ENCODE data around the gene HNF4A. TPM values are rescaled to one million over a fixed set of nuclear protein-coding genes. Genes with fewer than 3 reads are reported as not detected.
"Not testable (repeated sequence)": the region's sequence is repeated elsewhere in the genome, so short reads cannot be mapped to it uniquely, and the experiment has no call there.

HNF4A gene
- total and polyA plus RNA-seq, 2 donors (not counting 1 experiment from before 2014, with no cell fraction given) = not detected

DNA sequence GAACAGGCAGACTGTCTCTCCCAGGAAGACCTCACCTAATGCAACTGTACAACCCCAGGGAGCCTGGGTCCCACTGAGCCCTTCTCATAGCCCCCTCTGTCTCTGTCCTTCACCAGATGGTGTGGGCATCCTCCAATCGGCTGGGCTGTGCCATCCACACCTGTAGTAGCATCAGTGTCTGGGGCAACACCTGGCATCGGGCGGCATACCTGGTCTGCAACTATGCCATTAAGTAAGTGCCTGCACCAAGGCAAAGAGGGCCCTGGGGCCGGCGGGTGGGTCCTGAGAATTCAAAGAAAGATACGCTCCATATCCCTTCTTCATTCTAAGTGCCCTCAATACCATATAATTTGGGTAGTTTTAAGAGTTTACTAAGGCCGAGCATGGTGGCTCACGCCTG lies 10.4 kb upstream of the HNF4A start:
- 91% methylated on average over 4 of the region's 8 CpGs for WGBS (ENCODE audit: insufficient coverage)
- no peaks in the 10 kb centered on the region for H3K9me3 ChIP-seq (ENCODE audit: control extremely low read depth in 1 of 3, control insufficient read depth in 2 of 3, insufficient read depth in 1 of 3, low read length in 2 of 3)
- ATAC-seq (ENCODE audit: low read depth) (no peak), DNase-seq (no peak)
- H3K27ac ChIP-seq (ENCODE audit: low read length in 2 of 2) = no peak overlapping the region
- intact Hi-C loops (cut with micrococcal nuclease) = no loop called here
- no peaks in the 10 kb centered on the region for H3K4me1 ChIP-seq (ENCODE audit: control insufficient read depth in 2 of 2, insufficient read depth in 2 of 2, low read length in 2 of 2)
- TF ChIP-seq, protein P1, sequence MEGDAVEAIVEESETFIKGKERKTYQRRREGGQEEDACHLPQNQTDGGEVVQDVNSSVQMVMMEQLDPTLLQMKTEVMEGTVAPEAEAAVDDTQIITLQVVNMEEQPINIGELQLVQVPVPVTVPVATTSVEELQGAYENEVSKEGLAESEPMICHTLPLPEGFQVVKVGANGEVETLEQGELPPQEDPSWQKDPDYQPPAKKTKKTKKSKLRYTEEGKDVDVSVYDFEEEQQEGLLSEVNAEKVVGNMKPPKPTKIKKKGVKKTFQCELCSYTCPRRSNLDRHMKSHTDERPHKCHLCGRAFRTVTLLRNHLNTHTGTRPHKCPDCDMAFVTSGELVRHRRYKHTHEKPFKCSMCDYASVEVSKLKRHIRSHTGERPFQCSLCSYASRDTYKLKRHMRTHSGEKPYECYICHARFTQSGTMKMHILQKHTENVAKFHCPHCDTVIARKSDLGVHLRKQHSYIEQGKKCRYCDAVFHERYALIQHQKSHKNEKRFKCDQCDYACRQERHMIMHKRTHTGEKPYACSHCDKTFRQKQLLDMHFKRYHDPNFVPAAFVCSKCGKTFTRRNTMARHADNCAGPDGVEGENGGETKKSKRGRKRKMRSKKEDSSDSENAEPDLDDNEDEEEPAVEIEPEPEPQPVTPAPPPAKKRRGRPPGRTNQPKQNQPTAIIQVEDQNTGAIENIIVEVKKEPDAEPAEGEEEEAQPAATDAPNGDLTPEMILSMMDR (IDR thresholded peaks at IDR 0.05) = no peak
- TF ChIP-seq EZH2 (IDR thresholded peaks at IDR 0.05; ENCODE audit: borderline replicate concordance, insufficient read depth, low read depth, low read length, poor library complexity, severe bottlenecking) = no peak
- H3K27me3 Mint-ChIP-seq = peaks cover 14% of the 10 kb centered on the region
- no peaks in the 10 kb centered on the region for H3K9me3 Mint-ChIP-seq (ENCODE audit: insufficient read depth)
- ChIA-PET CTCF (no interaction called here), POLR2A (no interaction called here)
- H3K27me3 ChIP-seq (replicated peaks in 1 of 4; ENCODE audit: control extremely low read depth in 1 of 4, control insufficient read depth in 3 of 4, insufficient read depth in 4 of 4, low read length in 3 of 4) = no peaks in the 10 kb centered on the region
- H3K4me1 Mint-ChIP-seq = no peaks in the 10 kb centered on the region
- H3K79me2 ChIP-seq (ENCODE audit: control insufficient read depth, insufficient read depth, low read length) = no peaks in the 10 kb centered on the region
- H3K36me3 ChIP-seq (replicated peaks in 1 of 2; ENCODE audit: control extremely low read depth in 1 of 2, control insufficient read depth in 1 of 2, extremely low read depth in 1 of 2, insufficient read depth in 2 of 2, low read length in 1 of 2) = no peaks in the 10 kb centered on the region
- H3K4me3 ChIP-seq (ENCODE audit: control extremely low read depth in 1 of 5, extremely low read depth in 1 of 5, insufficient read depth in 1 of 5, low read depth in 2 of 5, low read length in 4 of 5) = no peak overlapping the region
- H3K27ac Mint-ChIP-seq = no peak overlapping the region
- H3K4me3 Mint-ChIP-seq = no peak overlapping the region
- no peaks in the 10 kb centered on the region for H4K20me1 ChIP-seq (ENCODE audit: control insufficient read depth, insufficient read depth, low read length, poor library complexity, severe bottlenecking)
- no peak overlapping the region for H2AFZ ChIP-seq (ENCODE audit: insufficient read depth, low read depth, low read length, poor library complexity, severe bottlenecking)
- no peak overlapping the region for H3K4me2 ChIP-seq (replicated peaks; ENCODE audit: low read depth, low read length, poor library complexity, severe bottlenecking)
- no peak overlapping the region for H3K9ac ChIP-seq (ENCODE audit: low read length)

DNA sequence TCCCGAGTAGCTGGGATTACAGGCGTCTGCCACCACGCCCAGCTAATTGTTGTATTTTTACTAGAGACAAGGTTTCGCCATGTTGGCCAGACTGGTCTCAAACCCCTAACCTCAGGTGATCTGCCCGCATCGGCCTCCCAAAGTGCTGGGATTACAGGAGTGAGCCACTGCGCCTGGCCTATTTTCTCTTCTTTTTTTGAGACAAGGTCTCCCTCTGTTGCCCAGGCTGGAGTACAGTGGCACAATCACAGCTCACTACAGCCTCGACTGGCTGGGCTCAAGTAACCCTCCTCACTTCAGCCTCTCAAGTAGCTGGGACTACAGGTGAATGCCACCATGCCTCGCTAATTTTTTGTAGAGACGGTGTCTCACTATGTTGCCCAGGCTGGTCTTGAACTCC lies 9.6 kb upstream of the HNF4A start:
- 94% methylated on average over 10 of the region's 10 CpGs for WGBS (ENCODE audit: insufficient coverage)
- H3K4me1 Mint-ChIP-seq; H4K20me1 ChIP-seq (ENCODE audit: control insufficient read depth, insufficient read depth, low read length, poor library complexity, severe bottlenecking); H3K9me3 ChIP-seq (ENCODE audit: control extremely low read depth in 1 of 3, control insufficient read depth in 2 of 3, insufficient read depth in 1 of 3, low read length in 2 of 3); H3K4me2 ChIP-seq (replicated peaks; ENCODE audit: low read depth, low read length, poor library complexity, severe bottlenecking); ATAC-seq (ENCODE audit: low read depth); H3K27ac Mint-ChIP-seq; H3K36me3 ChIP-seq (replicated peaks in 1 of 2; ENCODE audit: control extremely low read depth in 1 of 2, control insufficient read depth in 1 of 2, extremely low read depth in 1 of 2, insufficient read depth in 2 of 2, low read length in 1 of 2); H3K79me2 ChIP-seq (ENCODE audit: control insufficient read depth, insufficient read depth, low read length); intact Hi-C loops (cut with micrococcal nuclease); H3K4me3 Mint-ChIP-seq; H2AFZ ChIP-seq (ENCODE audit: insufficient read depth, low read depth, low read length, poor library complexity, severe bottlenecking); POLR2A ChIA-PET; H3K9ac ChIP-seq (ENCODE audit: low read length); CTCF ChIA-PET; DNase-seq; H3K27me3 ChIP-seq (replicated peaks in 1 of 4; ENCODE audit: control extremely low read depth in 1 of 4, control insufficient read depth in 3 of 4, insufficient read depth in 4 of 4, low read length in 3 of 4); H3K4me3 ChIP-seq (ENCODE audit: control extremely low read depth in 1 of 5, extremely low read depth in 1 of 5, insufficient read depth in 1 of 5, low read depth in 2 of 5, low read length in 4 of 5); H3K27ac ChIP-seq (ENCODE audit: low read length in 2 of 2); H3K4me1 ChIP-seq (ENCODE audit: control insufficient read depth in 2 of 2, insufficient read depth in 2 of 2, low read length in 2 of 2); H3K9me3 Mint-ChIP-seq (ENCODE audit: insufficient read depth): not testable (repeated sequence)
- H3K27me3 Mint-ChIP-seq = peaks cover 14% of the 10 kb centered on the region

All from B cell (primary cell).